Activated CD4-positive, CD25-positive, alpha-beta regulatory T cell (primary cell): Measurements from ENCODE around the gene IFRD1.
A peak's percentile ranks its signal among the peaks of the same experiment; 100 is the strongest.

Experiments
- DNase-seq, 4 experiments: peaks; one replicate each; lab custom pipeline; 2025; lab: John Stamatoyannopoulos, UW

Gene IFRD1

DNA sequence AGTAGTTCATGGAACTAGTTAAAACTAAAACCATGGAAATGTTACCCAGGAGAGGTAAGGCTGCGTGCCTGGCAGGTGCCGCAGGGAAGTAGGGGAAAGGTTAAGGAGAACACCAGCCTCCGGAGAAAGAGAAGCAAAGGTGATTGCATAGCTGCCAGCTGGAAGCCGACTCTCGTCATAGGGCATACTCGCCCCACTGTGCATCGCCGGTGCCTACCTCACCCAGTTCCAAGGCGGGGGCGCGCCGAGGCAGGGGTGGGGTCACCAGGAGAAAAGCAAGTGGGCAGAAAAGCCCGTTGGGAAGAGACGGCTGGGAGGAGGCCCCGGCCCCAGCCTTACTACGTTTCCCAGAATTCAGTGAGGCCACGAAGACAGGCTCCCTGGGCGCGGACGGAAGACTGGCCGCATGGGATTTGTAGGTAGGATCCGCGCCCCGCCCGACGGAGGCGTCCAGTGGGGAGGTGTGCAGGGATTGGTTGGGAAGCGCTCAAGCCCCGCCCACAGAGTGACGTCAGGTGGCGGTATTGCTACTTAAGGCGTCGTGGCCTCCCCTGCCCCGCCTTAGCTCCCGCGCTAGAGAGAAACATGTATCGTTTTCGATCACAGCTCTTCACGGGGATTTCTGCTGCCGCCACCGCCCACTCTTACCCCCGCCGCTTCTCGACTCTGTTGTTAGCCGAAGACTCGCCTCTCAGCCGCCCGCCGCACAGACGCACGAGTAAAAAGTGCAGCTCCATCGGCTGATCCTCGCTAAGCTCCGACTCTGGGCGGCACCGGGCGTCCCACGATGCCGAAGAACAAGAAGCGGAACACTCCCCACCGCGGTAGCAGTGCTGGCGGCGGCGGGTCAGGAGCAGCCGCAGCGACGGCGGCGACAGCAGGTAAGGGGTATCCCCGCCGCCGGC, at the start of gene IFRD1:
IFRD1 (plus strand) TSS at position 559 of the 905 bp plus-strand sequence; CDS start at position 788, 229 bp downstream.
- DNase-seq = peak; percentile 94 to 99 (median 96)

DNA sequence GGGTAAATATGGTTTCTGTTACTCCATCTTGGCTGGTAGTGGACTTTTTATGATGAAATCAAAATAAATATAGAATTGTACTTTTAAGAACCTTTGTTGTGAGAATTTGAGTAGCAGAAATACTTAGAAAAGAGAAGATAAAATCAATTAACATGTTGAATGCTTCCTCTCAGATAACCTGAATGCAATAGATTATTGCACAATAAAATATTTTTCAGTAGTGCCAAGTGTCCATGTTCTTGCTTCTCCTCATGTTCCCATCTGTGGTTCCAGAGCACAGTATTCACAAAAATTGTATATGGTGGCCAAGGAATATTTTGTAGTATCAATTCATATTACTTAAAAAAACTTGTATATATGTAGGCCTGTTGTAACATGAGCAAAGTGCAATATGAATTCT, 45.9 kb upstream of the IFRD1 start:
- DNase-seq = no peak

- no peak for DNase-seq
Measured at GRCh38 chr7:112405286-112405685, 45.0 kb upstream of the IFRD1 start.

GRCh38 chr7:112407261-112407660, 43.0 kb upstream of the IFRD1 start:
- no peak for DNase-seq

- DNase-seq = no peak
Measured at GRCh38 chr7:112410092-112410491, 40.2 kb upstream of the IFRD1 start.

GRCh38 chr7:112411186-112411795, 39.0 kb upstream of the IFRD1 start:
- DNase-seq = no peak

GRCh38 chr7:112414855-112415490, 35.3 kb upstream of the IFRD1 start:
- DNase-seq = no peak

GRCh38 chr7:112416127-112416526, 34.1 kb upstream of the IFRD1 start:
- DNase-seq = no peak

- DNase-seq = no peak
Measured at GRCh38 chr7:112419543-112420130, 30.6 kb upstream of the IFRD1 start.

GRCh38 chr7:112420236-112420861, 29.9 kb upstream of the IFRD1 start:
- no peak for DNase-seq

DNA sequence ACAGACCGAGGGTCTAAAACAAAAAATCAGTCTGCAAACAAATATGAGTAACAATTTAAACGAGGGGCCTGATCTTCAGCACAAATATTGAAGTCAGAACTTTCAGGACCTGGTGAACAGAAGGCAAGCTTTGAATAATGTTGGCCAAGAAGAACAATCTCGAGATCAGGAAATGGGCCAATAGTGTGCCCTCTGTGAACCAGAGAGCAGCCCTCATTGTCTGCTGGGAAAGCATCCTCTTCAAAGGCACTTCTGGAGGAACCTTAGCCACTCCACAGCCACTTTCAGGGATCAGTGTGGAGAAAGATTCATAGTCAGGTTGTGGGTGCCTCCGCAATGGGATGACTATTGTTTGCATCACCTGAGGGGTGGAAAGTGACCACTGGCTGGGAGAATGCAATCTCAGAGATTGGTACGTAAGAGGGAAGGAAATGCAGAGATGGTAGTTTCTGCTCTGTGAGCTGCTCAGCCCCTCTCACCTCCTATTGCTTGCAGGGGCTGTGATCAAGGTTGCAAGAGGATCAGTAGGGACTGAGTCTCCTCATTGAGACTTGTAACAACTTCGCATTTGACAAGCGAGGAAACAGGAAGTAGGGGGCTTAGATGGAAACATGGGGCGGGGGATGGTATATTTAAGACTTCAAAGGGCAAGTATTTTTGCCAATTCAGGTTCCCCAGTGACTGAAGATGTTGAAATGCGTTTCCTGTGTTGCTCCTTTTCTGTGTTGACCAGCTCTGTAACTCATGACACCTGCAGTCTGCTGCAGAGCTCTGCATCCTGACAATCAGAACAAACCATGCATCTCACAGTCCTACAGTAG, 28.4 kb upstream of the IFRD1 start:
- DNase-seq = no peak

GRCh38 chr7:112422842-112423496, 27.3 kb upstream of the IFRD1 start:
- DNase-seq = no peak

- DNase-seq = no peak
Measured at GRCh38 chr7:112423987-112424386, 26.3 kb upstream of the IFRD1 start.

GRCh38 chr7:112427984-112428383, 22.3 kb upstream of the IFRD1 start:
- DNase-seq = no peak

DNA sequence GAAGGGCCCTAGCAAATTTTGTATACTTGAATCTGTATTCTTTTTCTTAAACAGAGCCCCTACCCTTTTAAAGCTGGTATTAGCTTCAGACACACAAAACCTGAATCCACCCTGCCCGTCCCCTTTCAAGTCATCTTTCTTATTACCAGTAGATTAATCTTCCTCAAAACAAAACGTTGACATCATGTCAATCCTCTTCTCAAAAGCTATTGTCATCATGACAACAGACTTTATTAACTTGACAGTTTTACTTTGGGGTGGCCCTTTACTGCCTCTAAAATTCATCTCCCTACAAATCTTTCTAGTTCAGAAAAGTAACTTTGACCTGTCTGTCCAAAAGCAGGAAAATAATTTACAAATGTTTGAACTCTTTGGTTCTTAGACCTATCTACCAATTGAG, 21.5 kb upstream of the IFRD1 start:
- DNase-seq = no peak

DNA sequence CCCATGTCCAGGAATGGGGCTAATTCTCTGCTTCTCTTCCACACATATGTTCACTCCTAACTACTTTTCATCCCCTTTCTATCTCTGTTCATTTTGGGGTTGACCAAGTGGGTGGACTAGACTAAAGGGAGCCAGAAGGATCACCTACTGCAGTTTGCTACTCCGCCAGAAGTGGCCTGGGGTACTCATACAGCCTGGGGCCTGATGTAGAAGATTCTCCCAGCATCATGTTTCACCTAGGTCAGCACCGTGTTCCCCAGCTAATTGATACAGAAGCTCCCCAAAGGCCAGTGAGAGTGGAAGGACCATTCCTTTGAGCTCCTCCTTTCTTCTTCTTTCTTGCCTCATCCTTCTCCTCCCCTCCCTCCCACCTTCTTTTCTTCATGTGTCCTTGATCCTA, 19.6 kb upstream of the IFRD1 start:
- no peak for DNase-seq

- DNase-seq = no peak
Measured at GRCh38 chr7:112431803-112432202, 18.5 kb upstream of the IFRD1 start.

GRCh38 chr7:112433289-112433688, 17.0 kb upstream of the IFRD1 start:
- DNase-seq = no peak

GRCh38 chr7:112437072-112437471, 13.2 kb upstream of the IFRD1 start:
- no peak for DNase-seq

DNA sequence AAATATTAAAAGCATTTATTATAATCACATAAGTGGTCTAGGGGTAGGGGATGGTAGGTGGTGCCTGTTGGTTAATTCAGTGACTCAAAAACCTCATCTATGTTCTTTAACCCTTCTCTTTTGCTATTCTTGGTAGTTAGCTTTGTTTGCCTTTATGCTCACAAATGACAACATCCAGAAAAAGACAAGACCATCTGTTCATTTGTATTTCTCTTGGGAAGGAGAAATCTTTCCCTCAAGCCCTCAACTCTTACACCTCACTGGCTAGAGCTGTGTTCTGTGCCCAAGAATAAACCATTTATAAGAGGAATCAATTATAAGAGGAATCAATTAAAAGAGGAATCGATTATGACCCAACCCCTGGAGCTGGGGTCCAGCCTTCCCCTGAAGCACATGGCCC, 10.8 kb upstream of the IFRD1 start:
- no peak for DNase-seq

DNA sequence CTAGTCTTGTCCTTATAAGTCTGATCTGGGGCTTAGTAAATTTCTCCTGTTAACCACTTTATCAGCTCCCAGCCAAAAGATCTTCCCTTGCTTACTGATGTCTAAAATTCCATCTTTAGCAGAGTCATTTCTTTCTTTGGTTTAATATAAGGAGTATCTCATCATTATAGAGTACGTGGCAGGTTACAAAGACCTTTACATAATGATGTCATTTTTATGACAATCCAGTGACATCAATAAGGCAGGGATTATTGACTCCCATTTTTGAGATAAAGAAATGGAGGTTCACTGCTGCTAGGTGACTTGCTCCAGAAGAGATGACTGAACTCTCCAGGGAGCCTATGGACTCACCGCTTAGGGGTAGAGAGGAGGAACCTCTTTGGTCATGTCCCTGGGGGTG, 8.1 kb upstream of the IFRD1 start:
- DNase-seq = no peak
